ENCODE measurements around the gene TRIB2. TPM values are rescaled to one million over a fixed set of nuclear protein-coding genes. Genes with fewer than 3 reads are reported as not detected.

Gene TRIB2
- total RNA-seq, 4 donors from 2014 or later = 22.7 to 54.2 (median 32.3) TPM

DNA sequence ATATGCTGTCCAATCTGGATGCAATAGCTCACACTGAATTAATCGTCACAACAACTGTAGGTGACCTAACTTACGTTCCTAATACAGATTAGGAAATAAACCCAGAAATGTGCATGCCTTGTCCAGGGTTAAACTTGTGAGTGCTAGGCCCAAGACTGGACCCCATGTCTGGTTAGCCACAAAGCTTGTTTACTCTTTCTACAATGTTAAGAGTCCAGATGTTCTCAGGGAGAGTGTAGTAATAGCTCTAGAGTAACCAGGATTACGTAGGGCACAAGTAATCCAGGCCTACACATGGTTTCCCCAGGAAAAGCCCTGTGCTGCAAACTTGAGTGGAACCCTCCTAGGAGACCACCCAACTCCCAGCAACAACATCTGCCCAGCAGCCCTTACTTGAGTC is 26.2 kb downstream of the TRIB2 start:
- Histone ChIP-seq H3K27ac (no peak overlapping the region), H3K4me1 (peaks cover 0 to 17% (median 0%) of the 10 kb centered on the region in 3 donors), H3K9me3 (no peaks in the 10 kb centered on the region), H3K4me3 (no peak overlapping the region), H3K27me3 (no peaks in the 10 kb centered on the region), H3K36me3 (peaks cover 0 to 32% of the 10 kb centered on the region in 2 donors)
- no peak for ATAC-seq
- TF ChIP-seq POLR2A (IDR thresholded peaks at IDR 0.05) = no peak
- no peak for TF ChIP-seq CTCF (IDR thresholded peaks at IDR 0.05)
- no peak for TF ChIP-seq EP300 (IDR thresholded peaks at IDR 0.05)
- no peak for TF ChIP-seq POLR2AphosphoS5 (IDR thresholded peaks at IDR 0.05)
- WGBS, 2 donors (ENCODE audit: low coverage in 1 of 2) = 89 to 100% methylated on average over 2 to 3 of the region's 3 CpGs

DNA sequence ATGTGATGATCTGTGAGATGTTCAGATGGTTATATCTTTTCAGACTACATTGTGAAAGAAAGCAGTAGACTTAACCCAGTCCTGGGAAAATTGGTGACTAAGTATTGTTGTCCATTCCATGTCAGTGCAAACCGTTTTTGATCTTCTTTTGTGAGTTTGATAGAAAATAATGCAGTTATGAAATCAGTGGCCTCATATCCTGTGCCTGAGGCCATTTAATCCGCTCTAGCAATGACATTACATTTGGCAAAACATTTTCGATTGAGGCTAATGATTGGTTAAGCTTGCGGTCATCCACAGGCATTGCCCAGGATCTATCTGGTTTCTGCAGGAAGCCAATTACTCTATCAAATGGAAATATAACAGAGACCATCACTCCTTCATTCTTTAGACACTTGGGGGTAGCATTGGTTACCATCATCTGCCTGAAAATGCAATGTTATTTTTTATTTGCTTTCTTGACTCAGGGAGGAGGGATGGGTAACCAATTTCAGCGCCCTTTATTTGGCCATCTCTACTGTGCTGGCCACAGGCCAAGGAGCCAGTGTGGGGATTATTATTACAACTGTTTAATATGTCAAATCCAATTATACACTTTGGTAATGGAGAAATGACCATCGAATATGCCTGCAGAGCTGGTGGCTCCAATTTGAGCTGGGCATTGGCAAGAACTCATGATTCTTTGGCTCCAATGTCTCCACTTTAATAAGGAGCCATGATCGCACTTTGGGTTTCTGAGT is 33.6 kb downstream of the TRIB2 start:
- no peak for ATAC-seq
- WGBS, 2 donors (ENCODE audit: low coverage in 1 of 2) = 80 to 81% methylated on average over 6 to 7 of the region's 7 CpGs
- Histone ChIP-seq H3K4me1 (no peaks in the 10 kb centered on the region), H3K27ac (no peak overlapping the region), H3K4me3 (no peak overlapping the region), H3K36me3 (no peaks in the 10 kb centered on the region), H3K27me3 (no peaks in the 10 kb centered on the region), H3K9me3 (no peaks in the 10 kb centered on the region)
- TF ChIP-seq POLR2A (IDR thresholded peaks at IDR 0.05) (no peak), EP300 (IDR thresholded peaks at IDR 0.05) (no peak), POLR2AphosphoS5 (IDR thresholded peaks at IDR 0.05) (no peak), CTCF (IDR thresholded peaks at IDR 0.05) (no peak)

DNA sequence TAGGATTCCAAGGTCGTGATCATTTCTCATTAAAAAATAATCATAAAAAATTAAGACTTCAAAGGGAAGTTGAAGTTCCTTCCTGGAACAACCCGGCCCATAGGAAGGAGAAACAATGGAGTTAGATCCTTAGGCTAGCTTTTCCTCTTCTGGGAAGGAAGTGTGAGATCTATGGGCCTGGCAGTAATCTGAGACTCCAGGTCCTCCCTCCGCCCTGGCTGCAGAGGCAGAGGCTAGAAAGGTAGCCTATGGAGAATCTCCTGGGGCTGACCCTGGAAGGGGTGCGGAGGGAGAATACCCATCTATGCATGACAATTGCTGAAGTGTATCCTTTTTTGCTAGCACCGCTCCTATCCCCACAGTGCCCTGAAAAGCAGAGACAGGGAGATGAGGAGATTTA is 37.9 kb downstream of the TRIB2 start:
- WGBS, 2 donors (ENCODE audit: low coverage in 1 of 2) = 69 to 100% methylated on average over 1 to 4 of the region's 5 CpGs
- no peaks in the 10 kb centered on the region for H3K36me3 ChIP-seq
- ATAC-seq = no peak
- no peaks in the 10 kb centered on the region for H3K27me3 ChIP-seq
- no peaks in the 10 kb centered on the region for H3K9me3 ChIP-seq
- TF ChIP-seq POLR2AphosphoS5 (IDR thresholded peaks at IDR 0.05) = no peak
- H3K4me1 ChIP-seq = no peaks in the 10 kb centered on the region
- no peak overlapping the region for H3K4me3 ChIP-seq
- H3K27ac ChIP-seq = no peak overlapping the region

DNA sequence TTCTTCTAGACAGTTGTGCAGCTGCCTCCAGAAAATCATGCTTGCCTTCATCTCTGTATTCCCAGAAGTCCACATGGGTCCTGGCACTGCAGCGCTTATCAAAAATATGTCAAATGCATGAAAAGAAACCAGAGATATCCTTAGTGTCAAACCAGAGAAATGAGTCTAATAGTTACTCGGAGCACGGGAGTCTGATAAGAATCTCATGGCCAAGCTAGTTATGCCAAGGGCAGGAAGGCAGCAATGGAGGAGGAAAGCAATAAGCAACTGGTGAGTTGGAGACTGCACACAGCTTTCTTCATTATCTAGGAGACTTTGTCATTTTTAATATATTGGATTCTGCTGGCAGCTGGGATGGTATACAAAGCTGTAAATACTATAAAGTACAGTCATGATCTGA is 38.6 kb downstream of the TRIB2 start:
- no peaks in the 10 kb centered on the region for H3K4me1 ChIP-seq
- H3K27me3 ChIP-seq = no peaks in the 10 kb centered on the region
- no peaks in the 10 kb centered on the region for H3K9me3 ChIP-seq
- no peak overlapping the region for H3K27ac ChIP-seq
- no peaks in the 10 kb centered on the region for H3K36me3 ChIP-seq
- ATAC-seq = no peak
- H3K4me3 ChIP-seq = no peak overlapping the region
- WGBS, 2 donors (ENCODE audit: low coverage in 1 of 2) = 72% methylated on average over 3 of the region's 3 CpGs; no CpG with 5 or more reads in 1 of the 2 donors
- TF ChIP-seq POLR2A (IDR thresholded peaks at IDR 0.05) = no peak
- TF ChIP-seq EP300 (IDR thresholded peaks at IDR 0.05) = no peak
- no peak for TF ChIP-seq CTCF (IDR thresholded peaks at IDR 0.05)
- TF ChIP-seq POLR2AphosphoS5 (IDR thresholded peaks at IDR 0.05) = no peak

DNA sequence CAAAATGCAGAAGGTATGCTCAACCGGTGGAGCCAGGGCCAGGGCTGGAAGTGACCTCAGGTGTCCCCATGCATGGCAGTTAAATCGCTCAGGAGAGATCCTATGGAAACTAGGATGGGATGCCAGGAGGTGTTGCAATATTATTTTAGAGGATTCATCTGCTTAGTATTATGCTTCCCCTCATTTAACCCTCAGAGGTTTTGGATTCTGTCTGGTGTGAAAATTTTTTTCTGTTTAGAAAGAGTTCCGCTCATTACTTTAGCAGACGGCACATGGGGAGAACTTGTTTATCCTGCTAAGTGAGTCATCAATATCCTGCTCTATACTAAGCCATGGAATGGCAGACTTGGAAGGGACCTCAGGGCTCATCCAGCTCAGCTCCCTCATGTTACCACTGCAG is 42.5 kb downstream of the TRIB2 start:
- H3K27me3 ChIP-seq = no peaks in the 10 kb centered on the region
- no peak overlapping the region for H3K4me3 ChIP-seq
- TF ChIP-seq POLR2A (IDR thresholded peaks at IDR 0.05) (no peak), POLR2AphosphoS5 (IDR thresholded peaks at IDR 0.05) (peak; percentile 54)
- peaks cover 0 to 13% (median 0%) of the 10 kb centered on the region in 3 donors for H3K4me1 ChIP-seq
- no peaks in the 10 kb centered on the region for H3K36me3 ChIP-seq
- 43 to 47% methylated on average over 4 of the region's 4 CpGs for WGBS, 2 donors (ENCODE audit: low coverage in 1 of 2)
- no peaks in the 10 kb centered on the region for H3K9me3 ChIP-seq
- peak; percentile 63 for ATAC-seq
- H3K27ac ChIP-seq = no peak overlapping the region

- WGBS, 2 donors (ENCODE audit: low coverage in 1 of 2) = 49 to 70% methylated on average over 6 of the region's 6 CpGs
These were observed 44.4 kb downstream of the TRIB2 start for GRCh38 chr2:12761104-12761503.

More at GRCh38 chr2:12761104-12761503, 44.4 kb downstream of the TRIB2 start:
- Histone ChIP-seq H3K27ac (no peak overlapping the region), H3K36me3 (no peaks in the 10 kb centered on the region), H3K27me3 (no peaks in the 10 kb centered on the region), H3K4me3 (no peak overlapping the region), H3K9me3 (no peaks in the 10 kb centered on the region), H3K4me1 (peaks cover 0 to 13% (median 0%) of the 10 kb centered on the region in 3 donors)
- TF ChIP-seq EP300 (IDR thresholded peaks at IDR 0.05) (no peak), CTCF (IDR thresholded peaks at IDR 0.05) (no peak), POLR2A (IDR thresholded peaks at IDR 0.05) (no peak)
- no peak for ATAC-seq
